ENCODE measurements around the gene GSK3A. TPM values are rescaled to one million over a fixed set of nuclear protein-coding genes. Genes with fewer than 3 reads are reported as not detected.

Gene GSK3A
- total and polyA plus RNA-seq, 9 of the 15 experiments (the other 6 are each of a cell fraction or from before 2014, with no cell fraction given) = 0.62 to 90.7 (median 33.3) TPM

DNA sequence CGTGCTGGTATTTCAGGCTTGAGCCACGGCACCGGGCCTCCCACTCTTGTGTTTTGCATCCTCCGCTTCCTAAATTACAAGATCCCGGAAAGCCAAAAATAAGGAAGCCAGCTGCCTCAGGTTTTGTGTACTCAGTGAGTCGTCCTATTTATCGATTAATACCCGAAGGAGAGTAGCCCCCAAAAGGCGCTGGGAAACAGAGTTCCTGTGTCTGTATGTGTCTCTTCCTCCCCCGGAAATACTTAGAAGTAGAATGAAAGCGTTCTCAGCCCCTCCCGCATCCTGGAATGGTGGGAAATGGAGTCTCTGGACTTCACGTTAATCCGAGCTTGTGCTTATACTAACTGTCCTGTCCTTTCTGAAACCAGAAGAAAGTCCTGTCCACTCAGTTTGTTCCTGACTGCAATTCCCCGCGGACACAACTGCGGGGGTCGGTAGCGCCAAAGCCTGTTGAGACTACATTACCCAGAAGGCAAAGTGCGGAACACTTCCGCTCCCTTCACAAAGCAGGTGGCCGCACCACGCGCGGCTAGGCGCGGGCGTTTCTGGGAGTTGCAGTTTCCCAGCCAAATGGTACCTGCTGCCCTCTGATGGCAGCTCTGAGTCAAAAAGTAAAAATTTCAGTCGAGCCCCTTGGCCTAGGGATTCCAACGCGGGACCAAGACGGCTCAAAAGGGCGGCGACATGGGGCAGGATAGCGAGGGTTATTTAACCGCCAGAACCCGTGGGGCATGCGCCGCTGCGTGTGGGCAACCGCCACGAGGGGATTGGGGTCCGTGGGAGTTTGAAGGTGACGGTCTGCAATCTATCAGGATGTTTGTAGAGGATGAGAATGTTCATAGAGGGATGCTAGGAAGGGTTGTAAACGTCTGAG is 2.2 kb upstream of the GSK3A start (continued):
- TF ChIP-seq, protein P1, sequence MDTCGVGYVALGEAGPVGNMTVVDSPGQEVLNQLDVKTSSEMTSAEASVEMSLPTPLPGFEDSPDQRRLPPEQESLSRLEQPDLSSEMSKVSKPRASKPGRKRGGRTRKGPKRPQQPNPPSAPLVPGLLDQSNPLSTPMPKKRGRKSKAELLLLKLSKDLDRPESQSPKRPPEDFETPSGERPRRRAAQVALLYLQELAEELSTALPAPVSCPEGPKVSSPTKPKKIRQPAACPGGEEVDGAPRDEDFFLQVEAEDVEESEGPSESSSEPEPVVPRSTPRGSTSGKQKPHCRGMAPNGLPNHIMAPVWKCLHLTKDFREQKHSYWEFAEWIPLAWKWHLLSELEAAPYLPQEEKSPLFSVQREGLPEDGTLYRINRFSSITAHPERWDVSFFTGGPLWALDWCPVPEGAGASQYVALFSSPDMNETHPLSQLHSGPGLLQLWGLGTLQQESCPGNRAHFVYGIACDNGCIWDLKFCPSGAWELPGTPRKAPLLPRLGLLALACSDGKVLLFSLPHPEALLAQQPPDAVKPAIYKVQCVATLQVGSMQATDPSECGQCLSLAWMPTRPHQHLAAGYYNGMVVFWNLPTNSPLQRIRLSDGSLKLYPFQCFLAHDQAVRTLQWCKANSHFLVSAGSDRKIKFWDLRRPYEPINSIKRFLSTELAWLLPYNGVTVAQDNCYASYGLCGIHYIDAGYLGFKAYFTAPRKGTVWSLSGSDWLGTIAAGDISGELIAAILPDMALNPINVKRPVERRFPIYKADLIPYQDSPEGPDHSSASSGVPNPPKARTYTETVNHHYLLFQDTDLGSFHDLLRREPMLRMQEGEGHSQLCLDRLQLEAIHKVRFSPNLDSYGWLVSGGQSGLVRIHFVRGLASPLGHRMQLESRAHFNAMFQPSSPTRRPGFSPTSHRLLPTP (IDR thresholded peaks at IDR 0.05; ENCODE audit: borderline replicate concordance, extremely low read depth, insufficient read length) = no peak
- TF ChIP-seq YY1 (IDR thresholded peaks at IDR 0.05; ENCODE audit: borderline replicate concordance in 1 of 3, control insufficient read depth in 1 of 3, extremely low read depth in 1 of 3, insufficient read depth in 3 of 3, insufficient read length in 1 of 3, insufficient replicate concordance in 2 of 3, low read depth in 1 of 3, low read length in 2 of 3) (peak in 1 of 3 experiments; percentile 55), MBD2 (IDR thresholded peaks at IDR 0.05; ENCODE audit: borderline replicate concordance, low read depth) (peak; percentile 91), MAFF (IDR thresholded peaks at IDR 0.05; ENCODE audit: low read length) (no peak), DDX20 (tag; IDR thresholded peaks at IDR 0.05; ENCODE audit: low read depth) (no peak), ZZZ3 (IDR thresholded peaks at IDR 0.05) (no peak), WHSC1 (IDR thresholded peaks at IDR 0.05; ENCODE audit: low read length) (no peak), GTF2E2 (tag; IDR thresholded peaks at IDR 0.05) (no peak)
- TF ChIP-seq, protein P2, sequence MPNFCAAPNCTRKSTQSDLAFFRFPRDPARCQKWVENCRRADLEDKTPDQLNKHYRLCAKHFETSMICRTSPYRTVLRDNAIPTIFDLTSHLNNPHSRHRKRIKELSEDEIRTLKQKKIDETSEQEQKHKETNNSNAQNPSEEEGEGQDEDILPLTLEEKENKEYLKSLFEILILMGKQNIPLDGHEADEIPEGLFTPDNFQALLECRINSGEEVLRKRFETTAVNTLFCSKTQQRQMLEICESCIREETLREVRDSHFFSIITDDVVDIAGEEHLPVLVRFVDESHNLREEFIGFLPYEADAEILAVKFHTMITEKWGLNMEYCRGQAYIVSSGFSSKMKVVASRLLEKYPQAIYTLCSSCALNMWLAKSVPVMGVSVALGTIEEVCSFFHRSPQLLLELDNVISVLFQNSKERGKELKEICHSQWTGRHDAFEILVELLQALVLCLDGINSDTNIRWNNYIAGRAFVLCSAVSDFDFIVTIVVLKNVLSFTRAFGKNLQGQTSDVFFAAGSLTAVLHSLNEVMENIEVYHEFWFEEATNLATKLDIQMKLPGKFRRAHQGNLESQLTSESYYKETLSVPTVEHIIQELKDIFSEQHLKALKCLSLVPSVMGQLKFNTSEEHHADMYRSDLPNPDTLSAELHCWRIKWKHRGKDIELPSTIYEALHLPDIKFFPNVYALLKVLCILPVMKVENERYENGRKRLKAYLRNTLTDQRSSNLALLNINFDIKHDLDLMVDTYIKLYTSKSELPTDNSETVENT (CRISPR knock-in tag; IDR thresholded peaks at IDR 0.05) = no peak
- TF ChIP-seq, protein P3, sequence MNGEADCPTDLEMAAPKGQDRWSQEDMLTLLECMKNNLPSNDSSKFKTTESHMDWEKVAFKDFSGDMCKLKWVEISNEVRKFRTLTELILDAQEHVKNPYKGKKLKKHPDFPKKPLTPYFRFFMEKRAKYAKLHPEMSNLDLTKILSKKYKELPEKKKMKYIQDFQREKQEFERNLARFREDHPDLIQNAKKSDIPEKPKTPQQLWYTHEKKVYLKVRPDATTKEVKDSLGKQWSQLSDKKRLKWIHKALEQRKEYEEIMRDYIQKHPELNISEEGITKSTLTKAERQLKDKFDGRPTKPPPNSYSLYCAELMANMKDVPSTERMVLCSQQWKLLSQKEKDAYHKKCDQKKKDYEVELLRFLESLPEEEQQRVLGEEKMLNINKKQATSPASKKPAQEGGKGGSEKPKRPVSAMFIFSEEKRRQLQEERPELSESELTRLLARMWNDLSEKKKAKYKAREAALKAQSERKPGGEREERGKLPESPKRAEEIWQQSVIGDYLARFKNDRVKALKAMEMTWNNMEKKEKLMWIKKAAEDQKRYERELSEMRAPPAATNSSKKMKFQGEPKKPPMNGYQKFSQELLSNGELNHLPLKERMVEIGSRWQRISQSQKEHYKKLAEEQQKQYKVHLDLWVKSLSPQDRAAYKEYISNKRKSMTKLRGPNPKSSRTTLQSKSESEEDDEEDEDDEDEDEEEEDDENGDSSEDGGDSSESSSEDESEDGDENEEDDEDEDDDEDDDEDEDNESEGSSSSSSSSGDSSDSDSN (IDR thresholded peaks at IDR 0.05; ENCODE audit: borderline replicate concordance in 1 of 2, low read depth in 2 of 2, low read length in 2 of 2) = no peak
- TF ChIP-seq, protein P4, sequence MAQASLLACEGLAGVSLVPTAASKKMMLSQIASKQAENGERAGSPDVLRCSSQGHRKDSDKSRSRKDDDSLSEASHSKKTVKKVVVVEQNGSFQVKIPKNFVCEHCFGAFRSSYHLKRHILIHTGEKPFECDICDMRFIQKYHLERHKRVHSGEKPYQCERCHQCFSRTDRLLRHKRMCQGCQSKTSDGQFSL (CRISPR knock-in tag; IDR thresholded peaks at IDR 0.05) = no peak
- TF ChIP-seq, protein P4 (tag; IDR thresholded peaks at IDR 0.05) = no peak
